Neural cell (in vitro differentiated cells): Measurements from ENCODE around the gene VEPH1.

Experiments used
- CTCF ChIP-seq: fragments of 450-650 bp; IDR thresholded peaks from 2 replicates; pipeline ENCODE4 v1.5.1; 2014; ENCODE audit warnings: antibody characterized with exemption, mild to moderate bottlenecking, moderate library complexity; ENCODE audit not compliant: poor library complexity, severe bottlenecking
- MXI1 ChIP-seq: fragments of 450-650 bp; conservative IDR thresholded peaks from 2 replicates; pipeline ENCODE4 v1.6.1; 2014; ENCODE audit warnings: antibody characterized with exemption, mild to moderate bottlenecking; ENCODE audit not compliant: poor library complexity, severe bottlenecking
- RAD21 ChIP-seq: fragments of 450-650 bp; conservative IDR thresholded peaks from 2 replicates; pipeline ENCODE4 v1.6.1; 2014; ENCODE audit warnings: antibody characterized with exemption, mild to moderate bottlenecking, moderate library complexity
- TAF1 ChIP-seq: IDR thresholded peaks from 2 replicates; pipeline ENCODE4 v1.6.1; 2012; ENCODE audit warnings: low read depth

GRCh38 chr3:157387708-157388435 lies 115.3 kb downstream of the VEPH1 start:
- no peak for TF ChIP-seq CTCF
- no peak for TF ChIP-seq TAF1
- no peak for TF ChIP-seq MXI1
- TF ChIP-seq RAD21 = no peak
